ENCODE data around the gene SLC8B1. TPM values are rescaled to one million over a fixed set of nuclear protein-coding genes. Genes with fewer than 3 reads are reported as not detected.

SLC8B1 gene
- total and polyA plus RNA-seq, 2 donors from 2014 or later = 18.6 to 61.5 TPM

DNA sequence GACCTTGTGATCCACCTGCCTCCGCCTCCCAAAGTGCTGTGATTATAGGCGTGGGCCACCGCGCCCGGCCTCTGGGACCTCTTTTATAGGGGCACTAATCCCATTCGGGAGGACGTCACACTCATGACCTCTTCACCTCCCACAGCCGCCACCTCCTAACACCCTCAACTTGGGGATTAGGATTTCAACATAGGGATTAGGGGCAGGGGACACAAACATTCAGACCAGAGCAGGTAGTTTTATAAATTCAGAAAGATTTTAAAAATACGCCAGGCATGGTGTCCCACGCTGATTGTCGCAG, 64.2 kb downstream of the SLC8B1 start:
- intact Hi-C loops (cut with DNase I) = no loop called here
- DNase-seq (no peak), FAIRE-seq (no peak)
- TF ChIP-seq, protein P1, sequence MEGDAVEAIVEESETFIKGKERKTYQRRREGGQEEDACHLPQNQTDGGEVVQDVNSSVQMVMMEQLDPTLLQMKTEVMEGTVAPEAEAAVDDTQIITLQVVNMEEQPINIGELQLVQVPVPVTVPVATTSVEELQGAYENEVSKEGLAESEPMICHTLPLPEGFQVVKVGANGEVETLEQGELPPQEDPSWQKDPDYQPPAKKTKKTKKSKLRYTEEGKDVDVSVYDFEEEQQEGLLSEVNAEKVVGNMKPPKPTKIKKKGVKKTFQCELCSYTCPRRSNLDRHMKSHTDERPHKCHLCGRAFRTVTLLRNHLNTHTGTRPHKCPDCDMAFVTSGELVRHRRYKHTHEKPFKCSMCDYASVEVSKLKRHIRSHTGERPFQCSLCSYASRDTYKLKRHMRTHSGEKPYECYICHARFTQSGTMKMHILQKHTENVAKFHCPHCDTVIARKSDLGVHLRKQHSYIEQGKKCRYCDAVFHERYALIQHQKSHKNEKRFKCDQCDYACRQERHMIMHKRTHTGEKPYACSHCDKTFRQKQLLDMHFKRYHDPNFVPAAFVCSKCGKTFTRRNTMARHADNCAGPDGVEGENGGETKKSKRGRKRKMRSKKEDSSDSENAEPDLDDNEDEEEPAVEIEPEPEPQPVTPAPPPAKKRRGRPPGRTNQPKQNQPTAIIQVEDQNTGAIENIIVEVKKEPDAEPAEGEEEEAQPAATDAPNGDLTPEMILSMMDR (IDR thresholded peaks at IDR 0.05; ENCODE audit: borderline replicate concordance, extremely low read depth, insufficient read depth) = no peak
- Histone ChIP-seq H3K27ac (ENCODE audit: low read depth in 2 of 2, low read length in 2 of 2) (no peak overlapping the region), H3K9ac (ENCODE audit: low read length in 3 of 3) (no peak overlapping the region), H3K4me1 (ENCODE audit: control insufficient read depth in 2 of 3, insufficient read depth in 2 of 3, low read depth in 1 of 3, low read length in 3 of 3) (peaks cover 0 to 10% (median 2%) of the 10 kb centered on the region in 3 donors), H3K27me3 (ENCODE audit: control insufficient read depth, insufficient read depth, low read length) (no peaks in the 10 kb centered on the region), H3K9me3 (ENCODE audit: control insufficient read depth in 2 of 3, insufficient read depth in 1 of 3, low read length in 3 of 3) (no peaks in the 10 kb centered on the region), H3K36me3 (ENCODE audit: control insufficient read depth in 2 of 3, insufficient read depth in 3 of 3, low read length in 3 of 3) (peaks cover 3 to 72% (median 40%) of the 10 kb centered on the region in 3 donors), H3K4me3 (ENCODE audit: low read length in 3 of 3) (no peak overlapping the region)

DNA sequence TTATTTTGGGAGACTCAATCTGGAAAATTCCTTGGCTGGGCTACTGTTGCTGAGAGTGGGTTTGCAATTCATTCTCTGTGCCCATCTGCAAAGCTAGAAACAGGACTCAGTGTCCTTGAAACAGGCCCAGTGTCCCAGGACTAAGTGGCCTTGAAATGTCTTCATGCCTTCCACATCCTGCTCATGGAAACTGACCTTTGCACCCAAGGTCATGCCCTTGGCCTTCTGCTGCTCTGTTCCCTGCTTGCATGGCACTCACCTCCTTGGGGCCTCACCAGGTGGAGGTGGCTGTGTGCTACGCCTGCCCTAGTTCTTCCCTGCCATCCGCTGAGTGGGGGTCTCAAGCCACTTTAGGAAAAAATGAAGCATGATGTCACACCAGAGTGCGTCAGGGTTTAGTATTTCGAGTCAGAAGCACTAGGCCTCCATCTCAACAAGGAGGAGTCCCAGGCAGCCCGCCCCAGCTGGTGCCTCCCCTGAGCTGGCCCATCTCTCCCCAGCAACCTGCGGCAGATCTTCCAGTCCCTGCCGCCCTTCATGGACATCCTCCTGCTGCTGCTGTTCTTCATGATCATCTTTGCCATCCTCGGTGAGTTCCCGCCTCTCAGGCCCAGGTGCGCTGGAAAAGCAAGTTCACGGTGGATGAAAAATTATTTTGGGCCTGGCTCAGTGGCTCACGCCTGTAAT, 65.5 kb downstream of the SLC8B1 start:
- intact Hi-C loops (cut with DNase I) = no loop called here
- FAIRE-seq (no peak), DNase-seq (no peak)
- Histone ChIP-seq H3K4me1 (ENCODE audit: control insufficient read depth in 2 of 3, insufficient read depth in 2 of 3, low read depth in 1 of 3, low read length in 3 of 3) (peaks cover 0 to 12% (median 2%) of the 10 kb centered on the region in 3 donors), H3K27ac (ENCODE audit: low read depth in 2 of 2, low read length in 2 of 2) (no peak overlapping the region), H3K9me3 (ENCODE audit: control insufficient read depth in 2 of 3, insufficient read depth in 1 of 3, low read length in 3 of 3) (no peaks in the 10 kb centered on the region), H3K9ac (ENCODE audit: low read length in 3 of 3) (no peak overlapping the region), H3K36me3 (ENCODE audit: control insufficient read depth in 2 of 3, insufficient read depth in 3 of 3, low read length in 3 of 3) (peaks cover 3 to 74% (median 39%) of the 10 kb centered on the region in 3 donors), H3K4me3 (ENCODE audit: low read length in 3 of 3) (no peak overlapping the region), H3K27me3 (ENCODE audit: control insufficient read depth, insufficient read depth, low read length) (no peaks in the 10 kb centered on the region)
- TF ChIP-seq, protein P1 (IDR thresholded peaks at IDR 0.05; ENCODE audit: borderline replicate concordance, extremely low read depth, insufficient read depth) = no peak

DNA sequence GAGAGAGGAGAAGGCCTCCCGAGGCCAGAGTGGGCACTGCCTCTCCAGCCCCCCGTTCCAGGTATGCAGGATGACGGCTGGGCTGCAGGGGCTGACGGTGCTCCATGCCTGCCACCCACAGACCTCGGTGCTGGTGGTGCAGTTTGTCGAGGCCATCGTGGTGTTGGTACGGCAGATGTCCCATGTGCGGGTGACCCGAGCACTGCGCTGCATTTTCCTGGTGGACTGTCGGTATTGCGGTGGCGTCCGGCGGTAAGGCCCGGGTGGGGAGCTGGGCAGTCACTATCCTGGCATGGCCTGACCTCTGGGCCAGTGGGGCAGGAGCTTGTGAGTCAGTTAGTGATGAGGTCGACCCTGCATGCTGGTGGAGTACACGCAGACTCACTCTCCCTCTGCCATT, 66.3 kb downstream of the SLC8B1 start:
- TF ChIP-seq, protein P1 (IDR thresholded peaks at IDR 0.05; ENCODE audit: borderline replicate concordance, extremely low read depth, insufficient read depth) = no peak
- peaks cover 2 to 14% (median 3%) of the 10 kb centered on the region in 3 donors for H3K4me1 ChIP-seq (ENCODE audit: control insufficient read depth in 2 of 3, insufficient read depth in 2 of 3, low read depth in 1 of 3, low read length in 3 of 3)
- no peak for FAIRE-seq
- peaks cover 3 to 69% (median 37%) of the 10 kb centered on the region in 3 donors for H3K36me3 ChIP-seq (ENCODE audit: control insufficient read depth in 2 of 3, insufficient read depth in 3 of 3, low read length in 3 of 3)
- no peak overlapping the region for H3K27ac ChIP-seq (ENCODE audit: low read depth in 2 of 2, low read length in 2 of 2)
- no peaks in the 10 kb centered on the region for H3K27me3 ChIP-seq (ENCODE audit: control insufficient read depth, insufficient read depth, low read length)
- H3K9me3 ChIP-seq (ENCODE audit: control insufficient read depth in 2 of 3, insufficient read depth in 1 of 3, low read length in 3 of 3) = no peaks in the 10 kb centered on the region
- no peak overlapping the region for H3K9ac ChIP-seq (ENCODE audit: low read length in 3 of 3)
- H3K4me3 ChIP-seq (ENCODE audit: low read length in 3 of 3) = no peak overlapping the region
- no peak for DNase-seq
- intact Hi-C loops (cut with DNase I) = no loop called here

DNA sequence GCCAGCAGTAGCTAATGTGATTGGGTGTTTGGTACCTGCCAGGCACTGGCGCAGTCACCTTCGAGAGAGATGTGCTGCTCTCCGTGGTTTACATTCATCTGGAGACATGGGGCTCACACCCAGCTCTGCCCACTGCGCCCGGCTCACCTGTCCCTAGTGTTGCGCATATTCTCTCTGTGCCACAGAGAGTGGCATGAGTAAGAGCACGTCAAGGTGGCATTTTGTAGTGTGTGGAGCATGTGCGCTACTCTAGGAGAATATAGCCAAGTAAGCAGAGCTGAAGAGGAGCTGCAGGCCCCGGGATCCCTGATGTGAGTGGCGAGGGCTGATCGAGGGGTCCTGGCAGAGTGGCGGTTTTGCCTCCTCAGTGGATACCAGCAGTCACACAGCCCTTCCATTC, 66.8 kb downstream of the SLC8B1 start:
- TF ChIP-seq, protein P1 (IDR thresholded peaks at IDR 0.05; ENCODE audit: borderline replicate concordance, extremely low read depth, insufficient read depth) = no peak
- intact Hi-C loops (cut with DNase I) = no loop called here

More for the DNA sequence above, 66.8 kb downstream of the SLC8B1 start:
- no peaks in the 10 kb centered on the region for H3K9me3 ChIP-seq (ENCODE audit: control insufficient read depth in 2 of 3, insufficient read depth in 1 of 3, low read length in 3 of 3)
- no peak overlapping the region for H3K9ac ChIP-seq (ENCODE audit: low read length in 3 of 3)
- no peak overlapping the region for H3K4me3 ChIP-seq (ENCODE audit: low read length in 3 of 3)
- peaks cover 3 to 64% (median 33%) of the 10 kb centered on the region in 3 donors for H3K36me3 ChIP-seq (ENCODE audit: control insufficient read depth in 2 of 3, insufficient read depth in 3 of 3, low read length in 3 of 3)
- DNase-seq (no peak), FAIRE-seq (no peak)
- no peaks in the 10 kb centered on the region for H3K27me3 ChIP-seq (ENCODE audit: control insufficient read depth, insufficient read depth, low read length)
- H3K27ac ChIP-seq (ENCODE audit: low read depth in 2 of 2, low read length in 2 of 2) = no peak overlapping the region
- peaks cover 2 to 16% (median 3%) of the 10 kb centered on the region in 3 donors for H3K4me1 ChIP-seq (ENCODE audit: control insufficient read depth in 2 of 3, insufficient read depth in 2 of 3, low read depth in 1 of 3, low read length in 3 of 3)
